Measurements from ENCODE around the gene PRSS56.

Gene PRSS56

DNA sequence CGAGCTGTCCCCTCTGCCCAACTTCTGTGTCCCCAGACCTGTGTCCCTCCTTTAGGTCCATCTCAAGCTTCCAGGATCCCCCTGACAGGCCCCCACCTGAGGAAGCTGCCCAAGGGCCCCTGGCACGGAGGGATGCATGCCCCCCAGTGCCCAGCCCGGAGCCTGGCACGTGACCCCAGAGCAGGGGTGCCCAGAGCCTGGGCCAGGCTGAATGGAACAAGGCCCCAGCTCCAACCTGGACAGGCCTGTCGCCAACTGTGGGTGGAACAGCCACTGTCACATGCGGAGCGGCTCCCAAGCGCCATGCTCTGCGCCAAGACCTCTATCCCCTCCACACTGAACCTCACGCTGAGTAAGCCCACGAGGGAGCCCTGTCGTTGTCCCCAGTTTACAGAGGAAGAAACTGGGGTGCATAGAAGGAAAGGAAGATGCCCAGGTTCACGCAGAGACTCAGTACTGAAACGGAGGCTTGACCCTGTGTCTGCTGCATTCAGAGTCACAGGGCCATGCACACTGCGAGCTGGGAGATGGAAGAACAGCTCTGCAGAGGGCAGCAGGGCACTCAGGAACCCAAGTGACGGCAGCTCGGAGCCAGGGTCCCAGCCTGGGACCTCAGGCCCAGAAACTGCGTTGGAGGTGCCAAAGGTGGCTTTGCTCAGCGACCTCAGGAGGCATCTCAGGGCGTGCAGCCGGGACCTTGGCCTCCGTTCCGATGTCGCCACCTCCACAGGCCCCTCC lies 27.1 kb upstream of the PRSS56 start:
- DNase-seq (ENCODE audit: extremely low read depth, low read depth), result no peak
- no peak for TF ChIP-seq CTCF (IDR thresholded peaks at IDR 0.05; ENCODE audit: low read depth, low read length)

DNA sequence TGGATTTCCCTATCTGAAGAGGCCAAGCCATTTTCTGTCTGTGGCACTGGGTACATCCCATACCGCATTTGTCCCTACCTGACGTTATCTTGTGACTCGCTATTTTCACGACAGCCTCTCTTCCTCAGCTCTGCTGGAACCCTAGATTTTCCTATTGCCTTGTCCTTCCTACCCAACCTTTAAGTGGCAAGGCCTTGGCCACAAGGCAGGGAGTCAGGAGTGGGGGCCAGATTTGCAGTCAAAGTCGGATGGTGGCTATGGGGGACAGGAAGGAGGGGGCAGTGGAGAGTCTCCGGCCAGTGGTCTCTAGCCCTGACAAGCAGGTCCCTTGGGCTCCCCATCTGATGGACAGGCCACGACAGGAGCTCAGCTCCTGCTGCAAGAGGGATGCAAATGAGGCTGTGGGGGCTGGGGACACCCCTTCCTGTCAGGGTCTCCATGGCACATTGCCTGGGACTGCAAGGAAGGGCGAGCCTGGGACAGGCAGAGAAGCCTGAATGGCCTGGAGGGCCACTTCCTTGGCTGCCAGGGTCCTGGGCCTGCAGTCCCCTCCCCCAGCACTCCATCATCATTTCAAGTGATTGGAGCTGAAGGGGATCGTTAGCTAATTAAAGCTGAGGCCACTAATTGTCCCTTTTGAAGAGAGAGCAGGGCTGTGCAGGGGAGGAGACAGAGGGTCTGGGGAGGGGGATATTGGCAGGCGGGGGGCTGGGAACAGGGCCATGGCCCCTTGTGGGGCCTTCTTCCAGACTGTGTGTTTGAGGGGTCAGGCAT lies 26.3 kb upstream of the PRSS56 start:
- no peak for DNase-seq (ENCODE audit: extremely low read depth, low read depth)
- TF ChIP-seq CTCF (IDR thresholded peaks at IDR 0.05; ENCODE audit: low read depth, low read length), result no peak

- no peak for DNase-seq (ENCODE audit: extremely low read depth, low read depth)
- no peak for TF ChIP-seq CTCF (IDR thresholded peaks at IDR 0.05; ENCODE audit: low read depth, low read length)
These were observed 25.6 kb upstream of the PRSS56 start for GRCh38 chr2:232494542-232494941.

- DNase-seq (ENCODE audit: extremely low read depth, low read depth), result no peak
- TF ChIP-seq CTCF (IDR thresholded peaks at IDR 0.05; ENCODE audit: low read depth, low read length), result no peak
These were observed 24.9 kb upstream of the PRSS56 start for GRCh38 chr2:232495292-232495691.

GRCh38 chr2:232496501-232497270 lies 23.5 kb upstream of the PRSS56 start:
- DNase-seq (ENCODE audit: extremely low read depth, low read depth), result no peak
- TF ChIP-seq CTCF (IDR thresholded peaks at IDR 0.05; ENCODE audit: low read depth, low read length), result no peak

DNA sequence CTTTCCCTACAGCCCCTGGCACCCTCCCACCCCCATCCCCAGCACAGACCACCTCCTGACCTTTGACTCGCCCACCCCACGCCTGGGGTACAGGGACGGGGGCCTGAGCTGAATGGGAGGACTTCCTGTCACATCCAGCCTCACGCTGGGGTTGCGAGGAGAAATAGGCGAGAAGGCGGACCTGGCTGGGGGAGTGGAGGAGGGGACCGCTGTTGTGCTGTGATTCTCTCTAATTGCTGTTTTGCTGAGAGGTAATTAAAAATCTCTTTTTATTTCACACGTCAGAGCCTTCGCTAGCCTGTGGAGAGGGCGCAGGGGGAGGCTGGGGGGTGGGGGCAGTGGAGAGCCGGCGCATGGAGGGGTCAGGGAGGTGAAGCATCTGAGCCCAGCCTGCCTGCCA lies 22.8 kb upstream of the PRSS56 start:
- TF ChIP-seq CTCF (IDR thresholded peaks at IDR 0.05; ENCODE audit: low read depth, low read length), result no peak
- DNase-seq (ENCODE audit: extremely low read depth, low read depth), result no peak

GRCh38 chr2:232498452-232498851 lies 21.7 kb upstream of the PRSS56 start:
- no peak for TF ChIP-seq CTCF (IDR thresholded peaks at IDR 0.05; ENCODE audit: low read depth, low read length)
- no peak for DNase-seq (ENCODE audit: extremely low read depth, low read depth)

Data from AG09319 (cell line).